ENCODE data around the gene CBX5. TPM values are rescaled to one million over a fixed set of nuclear protein-coding genes. Genes with fewer than 3 reads are reported as not detected.

Gene CBX5
- total RNA-seq, 2 donors from 2014 or later, result 49.9 to 52.8 TPM

DNA sequence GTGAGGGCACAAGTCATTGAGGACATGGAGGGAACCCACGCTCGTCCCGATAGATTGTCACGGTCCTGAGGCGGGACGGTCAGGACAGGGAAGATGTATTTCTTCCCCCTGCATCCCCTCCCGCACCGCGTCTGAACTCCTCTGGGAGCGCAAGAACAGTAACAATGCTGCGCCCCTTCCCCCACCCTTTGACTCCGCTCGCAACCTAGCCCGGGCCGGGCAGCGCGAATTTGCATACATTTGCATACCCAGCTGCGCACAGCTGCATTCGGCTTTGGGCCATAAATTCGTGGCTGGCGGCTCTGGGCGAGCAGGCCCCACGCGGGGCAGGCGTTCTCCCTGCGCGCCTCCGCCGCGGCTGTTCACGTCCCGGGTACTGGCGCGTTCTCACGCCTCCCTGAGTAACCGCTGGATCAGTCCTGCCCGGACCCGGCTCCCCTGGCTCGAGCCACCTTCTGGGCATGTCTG is 62.1 kb downstream of the CBX5 start:
- Histone ChIP-seq H3K9me3 (no peaks in the 10 kb centered on the region), H3K4me3 (peak overlapping the region in 1 of 2 donors; percentile 5), H3K36me3 (no peaks in the 10 kb centered on the region), H3K27me3 (replicated peaks; ENCODE audit: insufficient read depth) (peaks cover 6% of the 10 kb centered on the region), H3K4me1 (replicated peaks) (peaks cover 5% of the 10 kb centered on the region), H3K27ac (no peak overlapping the region)
- no peak for DNase-seq (ENCODE audit: low spot score)
- TF ChIP-seq POLR2AphosphoS5 (IDR thresholded peaks at IDR 0.05), result no peak
- no peak for TF ChIP-seq CTCF (IDR thresholded peaks at IDR 0.05)
- TF ChIP-seq POLR2A (IDR thresholded peaks at IDR 0.05), result no peak
- intact Hi-C loops (cut with DNase I), result loop anchor here (5.0 kb wide), 2 partner anchors 104 to 149 kb away; no protein-coding TSS in a partner anchor
- WGBS, result 11% methylated on average over 34 of the region's 39 CpGs

- Histone ChIP-seq H3K4me1 (replicated peaks) (peaks cover 5% of the 10 kb centered on the region), H3K9me3 (no peaks in the 10 kb centered on the region), H3K36me3 (no peaks in the 10 kb centered on the region), H3K4me3 (peak overlapping the region in 1 of 2 donors; percentile 5), H3K27me3 (replicated peaks; ENCODE audit: insufficient read depth) (peaks cover 6% of the 10 kb centered on the region), H3K27ac (no peak overlapping the region)
- TF ChIP-seq POLR2A (IDR thresholded peaks at IDR 0.05) (no peak), CTCF (IDR thresholded peaks at IDR 0.05) (peak; percentile 49 to 72 (median 68)), POLR2AphosphoS5 (IDR thresholded peaks at IDR 0.05) (peak; percentile 44)
- DNase-seq (ENCODE audit: low spot score), result peak; percentile 48
- 2% methylated on average over 33 of the region's 34 CpGs for WGBS
- intact Hi-C loops (cut with DNase I), result loop anchor here (5.0 kb wide), 2 partner anchors 105 to 150 kb away; no protein-coding TSS in a partner anchor
Observed at GRCh38 chr12:54216797-54217661, 62.9 kb downstream of the CBX5 start.

GRCh38 chr12:54215989-54216796 is 63.7 kb downstream of the CBX5 start:
- H3K9me3 ChIP-seq, result no peaks in the 10 kb centered on the region
- 10% methylated on average over 31 of the region's 31 CpGs for WGBS
- intact Hi-C loops (cut with DNase I), result loop anchor here (5.0 kb wide), 2 partner anchors 106 to 151 kb away; no protein-coding TSS in a partner anchor
- no peak for TF ChIP-seq CTCF (IDR thresholded peaks at IDR 0.05)
- peaks cover 5% of the 10 kb centered on the region for H3K4me1 ChIP-seq (replicated peaks)
- H3K27ac ChIP-seq, result no peak overlapping the region
- H3K27me3 ChIP-seq (replicated peaks; ENCODE audit: insufficient read depth), result peaks cover 6% of the 10 kb centered on the region
- no peak for DNase-seq (ENCODE audit: low spot score)
- no peak overlapping the region for H3K4me3 ChIP-seq
- H3K36me3 ChIP-seq, result no peaks in the 10 kb centered on the region

- Histone ChIP-seq H3K9me3 (no peaks in the 10 kb centered on the region), H3K36me3 (no peaks in the 10 kb centered on the region), H3K4me1 (replicated peaks) (peaks cover 5% of the 10 kb centered on the region), H3K27me3 (replicated peaks; ENCODE audit: insufficient read depth) (peaks cover 9% of the 10 kb centered on the region), H3K27ac (no peak overlapping the region), H3K4me3 (no peak overlapping the region)
- intact Hi-C loops (cut with DNase I), result loop anchor here (5.0 kb wide), 2 partner anchors 108 to 153 kb away; no protein-coding TSS in a partner anchor
- peak; percentile 54 for DNase-seq (ENCODE audit: low spot score)
- 20% methylated on average over 33 of the region's 33 CpGs for WGBS
- TF ChIP-seq CTCF (IDR thresholded peaks at IDR 0.05) (peak; percentile 66 to 89 (median 72)), POLR2A (IDR thresholded peaks at IDR 0.05) (no peak), POLR2AphosphoS5 (IDR thresholded peaks at IDR 0.05) (peak; percentile 31)
Observed at GRCh38 chr12:54214553-54215406, 65.1 kb downstream of the CBX5 start.

All from prostate gland (tissue), 2 donors.